Ishikawa (cell line): ENCODE results near the gene HAGH.

ENCODE experiments used
- CEBPB ChIP-seq: IDR thresholded peaks from 2 replicates; pipeline ENCODE4 v1.6.1; 2012
- CREB1 ChIP-seq: IDR thresholded peaks from 2 replicates; pipeline ENCODE4 v1.6.1; 2012; ENCODE audit warnings: low read depth
- EP300 ChIP-seq: IDR thresholded peaks from 2 replicates; pipeline ENCODE4 v1.6.1; 2012; ENCODE audit warnings: borderline replicate concordance
- FOXM1 ChIP-seq: IDR thresholded peaks from 2 replicates; pipeline ENCODE4 v1.6.1; 2012; ENCODE audit warnings: low read depth, borderline replicate concordance
- MAX ChIP-seq: IDR thresholded peaks from 2 replicates; pipeline ENCODE4 v1.6.1; 2012
- NFIC ChIP-seq: IDR thresholded peaks from 2 replicates; pipeline ENCODE4 v1.6.1; 2012
- RAD21 ChIP-seq: IDR thresholded peaks from 2 replicates; pipeline ENCODE4 v1.6.1; 2012; ENCODE audit warnings: low read depth
- REST ChIP-seq: IDR thresholded peaks from 2 replicates; pipeline ENCODE4 v1.6.1; 2012; ENCODE audit warnings: low read depth, mild to moderate bottlenecking
- TAF1 ChIP-seq: IDR thresholded peaks from 2 replicates; pipeline ENCODE4 v1.6.1; 2012; ENCODE audit warnings: low read depth, mild to moderate bottlenecking
- TCF12 ChIP-seq: IDR thresholded peaks from 2 replicates; pipeline ENCODE4 v1.6.1; 2012; ENCODE audit warnings: low read depth
- TEAD4 ChIP-seq: IDR thresholded peaks from 2 replicates; pipeline ENCODE4 v1.6.1; 2012
- USF1 ChIP-seq: IDR thresholded peaks from 2 replicates; pipeline ENCODE4 v1.6.1; 2012
- YY1 ChIP-seq: IDR thresholded peaks from 2 replicates; pipeline ENCODE4 v1.6.1; 2012; ENCODE audit warnings: low read depth
- ZBTB7A ChIP-seq: IDR thresholded peaks from 2 replicates; pipeline ENCODE4 v1.6.1; 2012; ENCODE audit warnings: low read depth

- TF ChIP-seq REST (no peak), MAX (no peak), TEAD4 (no peak), CEBPB (no peak), EP300 (no peak), RAD21 (no peak), TCF12 (no peak), USF1 (no peak), TAF1 (no peak), FOXM1 (no peak), ZBTB7A (no peak), NFIC (no peak), YY1 (no peak), CREB1 (no peak)
Observed at GRCh38 chr16:1766701-1767100, 59.9 kb downstream of the HAGH start.
